Measurements from ENCODE around the gene LRRFIP2. TPM values are rescaled to one million over a fixed set of nuclear protein-coding genes. Genes with fewer than 3 reads are reported as not detected.

The LRRFIP2 gene
- total RNA-seq, 1 donor from 2014 or later = 62.4 TPM

- peaks cover 12% of the 10 kb centered on the region for H3K4me1 ChIP-seq (ENCODE audit: insufficient read depth, low read length)
- no peak for DNase-seq (ENCODE audit: low read depth)
- FAIRE-seq = no peak
- H3K36me3 Mint-ChIP-seq (ENCODE audit: low read depth, unreplicated experiment) = no peaks in the 10 kb centered on the region
- no peaks in the 10 kb centered on the region for H3K79me2 ChIP-seq (ENCODE audit: insufficient read depth, low read length)
- no peak overlapping the region for H3K4me2 ChIP-seq (ENCODE audit: low read length)
- H3K9me3 Mint-ChIP-seq (ENCODE audit: unreplicated experiment) = peaks cover 4% of the 10 kb centered on the region
- H3K4me1 Mint-ChIP-seq (ENCODE audit: low read depth, unreplicated experiment) = peaks cover 17% of the 10 kb centered on the region
- H2AFZ ChIP-seq (ENCODE audit: low read depth, low read length) = no peak overlapping the region
- TF ChIP-seq CTCF (IDR thresholded peaks at IDR 0.05; ENCODE audit: insufficient read depth, low read depth, low read length) (no peak), EZH2 (IDR thresholded peaks at IDR 0.05; ENCODE audit: insufficient read depth, low read length) (no peak)
- no peak overlapping the region for H3K27ac ChIP-seq (ENCODE audit: low read depth, low read length)
- no peak overlapping the region for H3K4me3 Mint-ChIP-seq (ENCODE audit: unreplicated experiment)
- no peaks in the 10 kb centered on the region for H3K9me3 ChIP-seq (ENCODE audit: insufficient read depth, low read depth, low read length)
- no peak overlapping the region for H3K4me3 ChIP-seq (ENCODE audit: insufficient read depth, low read depth, low read length)
- H4K20me1 ChIP-seq (ENCODE audit: insufficient read depth, low read length) = no peaks in the 10 kb centered on the region
- no peaks in the 10 kb centered on the region for H3K27me3 Mint-ChIP-seq (ENCODE audit: low read depth, unreplicated experiment)
- no peaks in the 10 kb centered on the region for H3K36me3 ChIP-seq (ENCODE audit: insufficient read depth, low read length)
- no peak overlapping the region for H3K27ac Mint-ChIP-seq (ENCODE audit: unreplicated experiment)
- no peaks in the 10 kb centered on the region for H3K27me3 ChIP-seq (ENCODE audit: insufficient read depth, low read length)
- H3K9ac ChIP-seq (ENCODE audit: low read length) = no peak overlapping the region
These were observed 44.9 kb upstream of the LRRFIP2 start for GRCh38 chr3:37219266-37219665.

- H3K9me3 Mint-ChIP-seq (ENCODE audit: unreplicated experiment) = peaks cover 4% of the 10 kb centered on the region
- FAIRE-seq = no peak
- no peak overlapping the region for H3K27ac ChIP-seq (ENCODE audit: low read depth, low read length)
- H3K4me3 ChIP-seq (ENCODE audit: insufficient read depth, low read depth, low read length) = no peak overlapping the region
- H3K27ac Mint-ChIP-seq (ENCODE audit: unreplicated experiment) = no peak overlapping the region
- H3K27me3 ChIP-seq (ENCODE audit: insufficient read depth, low read length) = no peaks in the 10 kb centered on the region
- H3K4me3 Mint-ChIP-seq (ENCODE audit: unreplicated experiment) = no peak overlapping the region
- H3K36me3 Mint-ChIP-seq (ENCODE audit: low read depth, unreplicated experiment) = no peaks in the 10 kb centered on the region
- H3K4me1 ChIP-seq (ENCODE audit: insufficient read depth, low read length) = peaks cover 11% of the 10 kb centered on the region
- no peaks in the 10 kb centered on the region for H3K79me2 ChIP-seq (ENCODE audit: insufficient read depth, low read length)
- H3K9ac ChIP-seq (ENCODE audit: low read length) = no peak overlapping the region
- H3K9me3 ChIP-seq (ENCODE audit: insufficient read depth, low read depth, low read length) = no peaks in the 10 kb centered on the region
- H4K20me1 ChIP-seq (ENCODE audit: insufficient read depth, low read length) = no peaks in the 10 kb centered on the region
- no peak overlapping the region for H2AFZ ChIP-seq (ENCODE audit: low read depth, low read length)
- TF ChIP-seq EZH2 (IDR thresholded peaks at IDR 0.05; ENCODE audit: insufficient read depth, low read length) (no peak), CTCF (IDR thresholded peaks at IDR 0.05; ENCODE audit: insufficient read depth, low read depth, low read length) (no peak)
- H3K4me2 ChIP-seq (ENCODE audit: low read length) = no peak overlapping the region
- DNase-seq (ENCODE audit: low read depth) = no peak
- H3K4me1 Mint-ChIP-seq (ENCODE audit: low read depth, unreplicated experiment) = peaks cover 13% of the 10 kb centered on the region
- H3K36me3 ChIP-seq (ENCODE audit: insufficient read depth, low read length) = no peaks in the 10 kb centered on the region
- no peaks in the 10 kb centered on the region for H3K27me3 Mint-ChIP-seq (ENCODE audit: low read depth, unreplicated experiment)
These were observed 43.8 kb upstream of the LRRFIP2 start for GRCh38 chr3:37218206-37218605.

GRCh38 chr3:37217098-37217849 is 42.9 kb upstream of the LRRFIP2 start:
- FAIRE-seq = no peak
- H3K36me3 ChIP-seq (ENCODE audit: insufficient read depth, low read length) = no peaks in the 10 kb centered on the region
- H3K27ac ChIP-seq (ENCODE audit: low read depth, low read length) = no peak overlapping the region

More at GRCh38 chr3:37217098-37217849, 42.9 kb upstream of the LRRFIP2 start:
- H3K4me1 Mint-ChIP-seq (ENCODE audit: low read depth, unreplicated experiment) = peaks cover 7% of the 10 kb centered on the region
- Histone ChIP-seq H3K27me3 (ENCODE audit: insufficient read depth, low read length) (no peaks in the 10 kb centered on the region), H3K4me3 (ENCODE audit: insufficient read depth, low read depth, low read length) (no peak overlapping the region), H3K4me1 (ENCODE audit: insufficient read depth, low read length) (peaks cover 8% of the 10 kb centered on the region), H3K9me3 (ENCODE audit: insufficient read depth, low read depth, low read length) (no peaks in the 10 kb centered on the region), H3K79me2 (ENCODE audit: insufficient read depth, low read length) (no peaks in the 10 kb centered on the region), H4K20me1 (ENCODE audit: insufficient read depth, low read length) (no peaks in the 10 kb centered on the region), H3K4me2 (ENCODE audit: low read length) (no peak overlapping the region), H2AFZ (ENCODE audit: low read depth, low read length) (no peak overlapping the region), H3K9ac (ENCODE audit: low read length) (no peak overlapping the region)
- no peaks in the 10 kb centered on the region for H3K36me3 Mint-ChIP-seq (ENCODE audit: low read depth, unreplicated experiment)
- TF ChIP-seq EZH2 (IDR thresholded peaks at IDR 0.05; ENCODE audit: insufficient read depth, low read length) = no peak
- TF ChIP-seq CTCF (IDR thresholded peaks at IDR 0.05; ENCODE audit: insufficient read depth, low read depth, low read length) = no peak
- no peaks in the 10 kb centered on the region for H3K27me3 Mint-ChIP-seq (ENCODE audit: low read depth, unreplicated experiment)
- H3K9me3 Mint-ChIP-seq (ENCODE audit: unreplicated experiment) = peaks cover 4% of the 10 kb centered on the region
- H3K27ac Mint-ChIP-seq (ENCODE audit: unreplicated experiment) = no peak overlapping the region
- DNase-seq (ENCODE audit: low read depth) = no peak
- H3K4me3 Mint-ChIP-seq (ENCODE audit: unreplicated experiment) = no peak overlapping the region
